Measurements from ENCODE around the gene TST. TPM values are rescaled to one million over a fixed set of nuclear protein-coding genes. Genes with fewer than 3 reads are reported as not detected.

Gene TST
- polyA plus RNA-seq, 1 donor from 2014 or later = 5.4 TPM

DNA sequence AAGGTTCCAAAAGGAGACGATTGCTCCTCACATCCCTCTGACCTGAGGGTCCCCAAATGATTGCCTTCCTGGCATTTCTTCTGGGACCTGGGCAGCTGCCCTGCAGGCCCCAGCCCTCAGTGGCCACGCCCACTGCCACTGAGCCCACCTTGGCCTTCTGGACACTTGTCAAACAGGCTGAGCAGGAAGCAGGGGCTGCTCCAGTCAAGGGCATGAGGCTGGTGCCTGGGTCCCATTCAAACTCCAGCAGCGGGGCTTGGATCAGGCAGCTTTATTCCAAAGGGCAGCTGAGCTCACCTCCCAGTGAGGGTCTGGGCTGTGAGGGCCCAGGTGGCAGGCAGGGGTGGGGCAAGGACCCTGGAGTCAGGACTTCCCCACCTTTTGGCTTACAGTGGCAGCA is 45.9 kb upstream of the TST start:
- H3K9me2 ChIP-seq (ENCODE audit: insufficient read depth, low read length) = no peaks in the 10 kb centered on the region
- H2AFZ ChIP-seq (ENCODE audit: low read depth, low read length) = no peak overlapping the region
- H3K4me2 ChIP-seq (ENCODE audit: low read length) = no peak overlapping the region
- no peak overlapping the region for H3K27ac ChIP-seq (ENCODE audit: low read length)
- no peaks in the 10 kb centered on the region for H3F3A ChIP-seq (ENCODE audit: insufficient read depth, low read length, poor library complexity, severe bottlenecking)
- H3K9ac ChIP-seq (ENCODE audit: low read length) = no peak overlapping the region
- no peaks in the 10 kb centered on the region for H4K20me1 ChIP-seq (ENCODE audit: insufficient read depth)
- H3K9me3 ChIP-seq (ENCODE audit: low read length) = no peaks in the 10 kb centered on the region
- H3K27me3 ChIP-seq (ENCODE audit: insufficient read depth, low read depth, low read length) = peaks cover 22% of the 10 kb centered on the region
- H3K79me2 ChIP-seq (replicated peaks; ENCODE audit: insufficient read depth, low read length) = no peaks in the 10 kb centered on the region
- TF ChIP-seq EP300 (conservative IDR thresholded peaks at IDR 0.05; ENCODE audit: poor library complexity, severe bottlenecking) = no peak
- TF ChIP-seq, protein P1, sequence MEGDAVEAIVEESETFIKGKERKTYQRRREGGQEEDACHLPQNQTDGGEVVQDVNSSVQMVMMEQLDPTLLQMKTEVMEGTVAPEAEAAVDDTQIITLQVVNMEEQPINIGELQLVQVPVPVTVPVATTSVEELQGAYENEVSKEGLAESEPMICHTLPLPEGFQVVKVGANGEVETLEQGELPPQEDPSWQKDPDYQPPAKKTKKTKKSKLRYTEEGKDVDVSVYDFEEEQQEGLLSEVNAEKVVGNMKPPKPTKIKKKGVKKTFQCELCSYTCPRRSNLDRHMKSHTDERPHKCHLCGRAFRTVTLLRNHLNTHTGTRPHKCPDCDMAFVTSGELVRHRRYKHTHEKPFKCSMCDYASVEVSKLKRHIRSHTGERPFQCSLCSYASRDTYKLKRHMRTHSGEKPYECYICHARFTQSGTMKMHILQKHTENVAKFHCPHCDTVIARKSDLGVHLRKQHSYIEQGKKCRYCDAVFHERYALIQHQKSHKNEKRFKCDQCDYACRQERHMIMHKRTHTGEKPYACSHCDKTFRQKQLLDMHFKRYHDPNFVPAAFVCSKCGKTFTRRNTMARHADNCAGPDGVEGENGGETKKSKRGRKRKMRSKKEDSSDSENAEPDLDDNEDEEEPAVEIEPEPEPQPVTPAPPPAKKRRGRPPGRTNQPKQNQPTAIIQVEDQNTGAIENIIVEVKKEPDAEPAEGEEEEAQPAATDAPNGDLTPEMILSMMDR (IDR thresholded peaks at IDR 0.05; ENCODE audit: poor library complexity, severe bottlenecking) = no peak
- no peak for TF ChIP-seq MXI1 (conservative IDR thresholded peaks at IDR 0.05; ENCODE audit: poor library complexity, severe bottlenecking)
- TF ChIP-seq, protein P2, sequence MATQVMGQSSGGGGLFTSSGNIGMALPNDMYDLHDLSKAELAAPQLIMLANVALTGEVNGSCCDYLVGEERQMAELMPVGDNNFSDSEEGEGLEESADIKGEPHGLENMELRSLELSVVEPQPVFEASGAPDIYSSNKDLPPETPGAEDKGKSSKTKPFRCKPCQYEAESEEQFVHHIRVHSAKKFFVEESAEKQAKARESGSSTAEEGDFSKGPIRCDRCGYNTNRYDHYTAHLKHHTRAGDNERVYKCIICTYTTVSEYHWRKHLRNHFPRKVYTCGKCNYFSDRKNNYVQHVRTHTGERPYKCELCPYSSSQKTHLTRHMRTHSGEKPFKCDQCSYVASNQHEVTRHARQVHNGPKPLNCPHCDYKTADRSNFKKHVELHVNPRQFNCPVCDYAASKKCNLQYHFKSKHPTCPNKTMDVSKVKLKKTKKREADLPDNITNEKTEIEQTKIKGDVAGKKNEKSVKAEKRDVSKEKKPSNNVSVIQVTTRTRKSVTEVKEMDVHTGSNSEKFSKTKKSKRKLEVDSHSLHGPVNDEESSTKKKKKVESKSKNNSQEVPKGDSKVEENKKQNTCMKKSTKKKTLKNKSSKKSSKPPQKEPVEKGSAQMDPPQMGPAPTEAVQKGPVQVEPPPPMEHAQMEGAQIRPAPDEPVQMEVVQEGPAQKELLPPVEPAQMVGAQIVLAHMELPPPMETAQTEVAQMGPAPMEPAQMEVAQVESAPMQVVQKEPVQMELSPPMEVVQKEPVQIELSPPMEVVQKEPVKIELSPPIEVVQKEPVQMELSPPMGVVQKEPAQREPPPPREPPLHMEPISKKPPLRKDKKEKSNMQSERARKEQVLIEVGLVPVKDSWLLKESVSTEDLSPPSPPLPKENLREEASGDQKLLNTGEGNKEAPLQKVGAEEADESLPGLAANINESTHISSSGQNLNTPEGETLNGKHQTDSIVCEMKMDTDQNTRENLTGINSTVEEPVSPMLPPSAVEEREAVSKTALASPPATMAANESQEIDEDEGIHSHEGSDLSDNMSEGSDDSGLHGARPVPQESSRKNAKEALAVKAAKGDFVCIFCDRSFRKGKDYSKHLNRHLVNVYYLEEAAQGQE (IDR thresholded peaks at IDR 0.05; ENCODE audit: borderline replicate concordance) = no peak
- no peak for TF ChIP-seq SMC3 (conservative IDR thresholded peaks at IDR 0.05; ENCODE audit: poor library complexity)
- TF ChIP-seq TAF1 (IDR thresholded peaks at IDR 0.05; ENCODE audit: low read depth) = no peak
- TF ChIP-seq POLR2AphosphoS5 (IDR thresholded peaks at IDR 0.05) = no peak
- no peak overlapping the region for H3K4me3 ChIP-seq (ENCODE audit: low read length)
- no peaks in the 10 kb centered on the region for H3K36me3 ChIP-seq (ENCODE audit: insufficient read depth, low read length)

DNA sequence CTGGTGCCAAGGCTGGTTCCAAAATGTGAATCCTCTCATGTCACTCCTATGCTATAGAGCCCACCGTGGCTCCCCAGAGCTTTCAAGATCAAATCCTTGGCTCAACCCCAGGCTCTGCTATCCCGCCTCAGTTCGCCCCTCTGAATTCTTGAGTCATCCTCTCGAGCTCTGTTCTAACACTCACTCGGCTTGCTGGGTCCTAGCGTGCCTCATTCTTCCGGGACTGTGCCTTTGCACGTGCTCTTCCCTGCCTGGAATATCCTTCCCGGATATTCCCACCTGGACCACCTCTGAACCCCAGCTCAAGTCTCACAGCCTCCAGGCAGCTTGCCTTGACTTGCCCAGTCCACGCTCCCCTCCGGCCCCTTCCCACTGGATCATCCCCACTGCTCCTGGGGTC is 45.3 kb upstream of the TST start:
- peaks cover 17% of the 10 kb centered on the region for H3K27me3 ChIP-seq (ENCODE audit: insufficient read depth, low read depth, low read length)
- no peaks in the 10 kb centered on the region for H3K79me2 ChIP-seq (replicated peaks; ENCODE audit: insufficient read depth, low read length)
- no peaks in the 10 kb centered on the region for H3K36me3 ChIP-seq (ENCODE audit: insufficient read depth, low read length)
- no peak overlapping the region for H3K4me3 ChIP-seq (ENCODE audit: low read length)
- H2AFZ ChIP-seq (ENCODE audit: low read depth, low read length) = no peak overlapping the region
- H3K9me3 ChIP-seq (ENCODE audit: low read length) = no peaks in the 10 kb centered on the region
- no peaks in the 10 kb centered on the region for H4K20me1 ChIP-seq (ENCODE audit: insufficient read depth)
- TF ChIP-seq TAF1 (IDR thresholded peaks at IDR 0.05; ENCODE audit: low read depth) (no peak), RAD21 (conservative IDR thresholded peaks at IDR 0.05) (no peak), EZH2 (IDR thresholded peaks at IDR 0.05; ENCODE audit: borderline replicate concordance, insufficient read depth, low read length, poor library complexity, severe bottlenecking) (no peak), MXI1 (conservative IDR thresholded peaks at IDR 0.05; ENCODE audit: poor library complexity, severe bottlenecking) (no peak), SMC3 (conservative IDR thresholded peaks at IDR 0.05; ENCODE audit: poor library complexity) (no peak), EP300 (conservative IDR thresholded peaks at IDR 0.05; ENCODE audit: poor library complexity, severe bottlenecking) (no peak), POLR2AphosphoS5 (IDR thresholded peaks at IDR 0.05) (no peak)
- TF ChIP-seq, protein P1 (IDR thresholded peaks at IDR 0.05; ENCODE audit: poor library complexity, severe bottlenecking) = no peak
- TF ChIP-seq, protein P2 (IDR thresholded peaks at IDR 0.05; ENCODE audit: borderline replicate concordance) = no peak
- no peaks in the 10 kb centered on the region for H3K9me2 ChIP-seq (ENCODE audit: insufficient read depth, low read length)
- H3F3A ChIP-seq (ENCODE audit: insufficient read depth, low read length, poor library complexity, severe bottlenecking) = no peaks in the 10 kb centered on the region
- no peak overlapping the region for H3K4me2 ChIP-seq (ENCODE audit: low read length)
- H3K9ac ChIP-seq (ENCODE audit: low read length) = no peak overlapping the region
- no peak overlapping the region for H3K27ac ChIP-seq (ENCODE audit: low read length)
